ELR (cell line): ENCODE data around the gene TBX20.
"Not testable (repeated sequence)": the region's sequence is repeated elsewhere in the genome, so short reads cannot be mapped to it uniquely, and the experiment has no call there.

Experiments
- DNase-seq: peaks from one replicate; pipeline ENCODE4 v3.0.0-alpha.2; 2015; ENCODE audit warnings: low read depth

The TBX20 gene

DNA sequence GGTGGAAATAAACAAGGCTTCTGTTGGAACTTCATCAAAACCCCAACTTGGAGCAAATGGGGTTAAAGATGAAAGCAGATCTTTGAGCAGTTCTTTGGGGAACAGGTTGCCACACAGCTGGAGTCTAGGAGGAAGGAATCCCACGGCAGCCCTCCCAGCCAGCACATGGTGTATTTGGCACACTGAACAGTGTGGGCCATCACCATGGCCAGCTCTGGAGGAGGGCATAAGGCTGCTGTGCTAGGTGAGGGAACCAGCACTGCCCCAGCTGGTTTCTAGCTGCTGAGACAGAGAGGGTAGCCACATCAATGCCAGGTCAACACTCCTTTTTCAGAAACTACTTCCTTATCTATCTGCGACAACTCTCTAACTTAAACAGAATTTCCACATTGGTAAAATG lies 33.7 kb downstream of the TBX20 start:
- not testable (repeated sequence) for DNase-seq

DNA sequence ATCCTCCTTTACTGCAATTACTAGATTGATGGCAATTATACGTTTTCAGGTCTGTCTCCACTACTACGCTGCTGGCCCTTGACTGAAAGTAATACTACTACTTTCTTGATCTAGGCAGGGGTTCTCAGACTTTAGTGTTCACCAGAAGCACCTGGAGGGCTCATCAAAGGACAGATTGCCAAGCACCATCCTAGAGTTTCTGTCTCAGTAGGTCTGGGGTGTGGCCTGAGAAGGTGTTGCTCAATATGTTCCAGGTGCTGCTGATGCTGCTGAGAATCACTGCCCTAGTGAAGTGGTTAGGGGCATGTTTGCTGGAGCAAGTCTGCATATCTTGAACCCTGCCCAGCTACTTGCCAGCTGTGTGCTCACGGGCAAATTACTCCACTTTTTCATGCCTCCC lies 37.9 kb downstream of the TBX20 start:
- DNase-seq: not testable (repeated sequence)

DNA sequence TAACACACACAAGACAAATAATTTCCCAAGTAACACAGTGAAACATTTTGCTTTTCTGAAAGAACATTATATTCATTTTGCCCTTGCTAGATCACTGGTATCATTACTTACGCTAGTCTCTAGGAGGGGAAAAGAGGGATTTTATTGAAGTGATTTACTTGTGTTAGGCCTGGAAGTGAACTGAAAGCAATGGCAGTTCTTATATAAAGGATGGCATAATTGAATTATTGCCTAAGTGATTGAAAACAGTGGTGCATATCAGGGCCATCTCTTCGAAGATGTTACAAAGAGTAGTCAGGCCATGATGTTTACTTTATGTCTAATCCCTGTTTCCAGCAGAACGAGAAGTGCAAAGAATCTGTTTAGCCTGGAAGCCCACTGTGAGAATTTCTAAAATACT lies 38.8 kb downstream of the TBX20 start:
- not testable (repeated sequence) for DNase-seq

DNA sequence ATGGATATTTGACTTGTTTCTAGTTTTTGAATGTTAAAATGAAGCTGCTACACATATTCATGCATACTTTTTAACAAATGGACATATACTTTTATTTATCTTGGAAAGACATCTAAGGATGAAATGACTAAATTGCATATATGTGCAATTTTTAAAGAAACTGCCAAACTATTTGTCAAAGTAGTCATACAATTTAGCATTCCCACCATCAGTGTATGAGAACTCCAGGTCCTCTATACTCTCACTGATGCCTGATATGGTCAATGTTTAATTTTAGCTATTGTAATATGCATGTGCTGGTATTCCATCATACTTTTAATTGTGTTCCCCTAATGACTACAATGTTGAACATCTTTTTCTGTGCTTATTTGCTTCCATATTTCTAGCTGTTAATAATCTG lies 47.0 kb downstream of the TBX20 start:
- not testable (repeated sequence) for DNase-seq

DNA sequence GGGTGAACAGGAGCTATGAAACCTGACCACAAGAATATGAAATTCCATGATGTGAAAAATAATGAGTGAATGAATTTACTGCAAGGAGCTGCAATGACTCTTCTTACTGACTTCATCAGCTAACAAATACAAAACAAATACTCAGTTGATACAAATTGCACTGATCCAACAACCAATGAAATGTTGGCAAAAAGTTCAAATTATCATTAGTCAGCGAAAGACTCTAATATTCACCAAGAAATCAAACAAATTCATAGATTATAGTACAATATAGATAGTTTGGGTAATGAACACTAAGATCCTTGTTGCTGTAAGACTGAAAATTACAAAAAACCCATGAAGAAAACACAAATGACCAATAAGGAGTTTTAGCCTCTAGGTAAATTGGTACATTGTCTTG lies 49.0 kb downstream of the TBX20 start:
- not testable (repeated sequence) for DNase-seq

DNA sequence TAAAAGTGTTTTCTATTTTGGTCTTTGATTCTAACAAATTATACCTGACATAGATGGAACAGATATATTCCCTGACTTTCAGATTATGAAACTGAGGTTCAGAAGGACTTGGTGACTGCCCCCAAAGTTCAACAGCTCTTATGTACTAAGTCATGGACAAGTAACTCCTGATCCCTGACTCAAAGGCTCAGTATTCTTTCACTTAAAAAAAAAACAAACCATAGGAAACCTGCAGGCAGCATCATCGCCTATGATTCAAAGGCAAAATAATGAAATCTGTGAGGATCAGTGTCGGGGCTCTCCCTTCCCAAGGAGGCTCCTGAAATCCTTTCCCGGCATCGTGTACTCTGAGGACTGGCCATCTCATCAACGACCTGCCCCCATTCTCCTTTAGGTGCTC lies 49.9 kb downstream of the TBX20 start:
- DNase-seq: peak; percentile 34

DNA sequence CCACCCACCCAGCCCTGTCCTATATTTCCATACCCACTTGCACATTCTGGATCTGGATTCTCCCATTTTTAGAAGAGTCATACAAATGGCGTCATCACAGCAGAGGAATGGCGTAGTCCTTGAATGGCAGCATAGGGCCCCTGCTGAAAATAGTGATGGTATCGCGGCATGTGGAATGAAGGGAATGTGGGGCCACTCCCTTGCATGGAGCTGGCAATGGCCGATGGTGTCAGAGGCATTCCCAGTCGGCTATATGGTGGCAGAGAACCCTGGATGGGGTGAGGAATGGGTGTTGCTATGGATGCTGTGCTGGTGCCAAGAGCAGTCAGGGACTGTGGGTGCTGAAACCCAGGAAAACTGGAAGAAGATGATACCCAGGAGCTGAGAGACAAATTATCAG lies 51.5 kb downstream of the TBX20 start:
- not testable (repeated sequence) for DNase-seq

DNA sequence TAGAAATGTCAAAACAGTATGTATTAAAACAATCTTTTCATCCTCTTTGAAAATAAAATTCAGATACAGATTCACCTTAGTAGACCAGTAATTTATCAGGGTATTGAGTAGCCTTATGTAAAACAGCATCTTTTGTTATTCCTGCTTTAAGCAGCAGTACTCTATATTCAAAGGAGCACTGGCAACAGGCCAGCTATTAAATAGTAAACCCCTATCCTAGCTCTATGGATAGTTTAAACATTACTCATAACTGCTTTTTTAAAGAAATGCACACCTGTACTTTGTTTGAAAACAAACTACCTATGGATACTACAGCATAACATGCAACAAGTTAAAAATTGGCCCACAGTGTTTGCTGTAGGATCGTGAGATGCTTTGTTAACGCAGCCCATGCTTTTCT lies 53.7 kb downstream of the TBX20 start:
- DNase-seq: not testable (repeated sequence)

DNA sequence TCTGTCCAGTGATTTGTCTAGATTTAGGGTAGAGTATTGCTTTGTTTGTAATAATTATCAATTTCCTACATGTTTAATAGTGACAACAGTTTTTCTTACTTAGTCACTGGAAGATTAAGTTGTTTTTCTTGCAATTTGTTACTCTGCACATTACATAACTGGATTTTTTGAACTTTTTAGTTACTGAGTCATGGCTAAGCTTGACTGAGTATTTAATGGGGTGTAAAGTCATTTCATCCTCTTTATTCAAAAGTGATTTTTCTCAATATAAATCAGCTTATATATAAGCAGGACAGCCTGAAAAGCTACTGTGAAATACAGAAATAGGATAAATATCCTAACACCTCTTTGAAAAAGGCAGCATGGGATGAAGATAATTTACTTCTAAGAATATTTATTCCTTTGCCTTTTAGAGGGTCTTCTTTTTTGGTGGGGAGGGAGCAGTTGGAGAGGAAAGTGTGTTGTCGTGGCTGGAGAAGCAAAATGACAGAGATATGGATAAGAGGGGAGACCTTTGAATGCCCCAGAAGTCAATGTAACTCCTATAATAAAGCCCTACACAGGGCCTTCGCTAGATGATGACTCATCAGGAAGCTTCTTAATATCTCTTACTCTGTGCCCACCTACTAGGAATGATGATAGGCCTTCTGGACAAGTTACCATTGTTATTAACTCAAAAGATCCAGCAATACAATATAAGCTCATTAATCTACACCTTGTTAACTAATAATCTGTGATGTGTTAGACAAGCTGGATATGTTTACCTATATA lies 55.3 kb downstream of the TBX20 start:
- peak; percentile 63 for DNase-seq

DNA sequence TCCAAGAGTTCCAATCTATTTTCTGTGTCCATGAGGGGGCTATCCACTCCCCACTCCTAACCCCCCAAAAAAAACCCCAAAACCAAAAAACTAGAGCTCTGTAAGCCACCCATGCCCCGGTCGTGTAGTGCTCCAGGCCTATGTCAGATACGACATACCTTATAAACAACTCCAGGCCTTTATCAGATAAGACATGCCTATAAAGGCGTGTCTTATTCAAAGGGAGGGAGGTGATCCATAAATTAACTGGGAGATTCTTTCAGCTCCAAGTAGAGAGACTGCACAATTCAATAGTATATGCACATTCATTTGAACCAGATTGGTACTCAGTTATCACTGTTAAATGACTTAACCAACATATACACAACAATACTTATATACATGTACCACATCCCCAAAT lies 62.3 kb downstream of the TBX20 start:
- DNase-seq: not testable (repeated sequence)

DNA sequence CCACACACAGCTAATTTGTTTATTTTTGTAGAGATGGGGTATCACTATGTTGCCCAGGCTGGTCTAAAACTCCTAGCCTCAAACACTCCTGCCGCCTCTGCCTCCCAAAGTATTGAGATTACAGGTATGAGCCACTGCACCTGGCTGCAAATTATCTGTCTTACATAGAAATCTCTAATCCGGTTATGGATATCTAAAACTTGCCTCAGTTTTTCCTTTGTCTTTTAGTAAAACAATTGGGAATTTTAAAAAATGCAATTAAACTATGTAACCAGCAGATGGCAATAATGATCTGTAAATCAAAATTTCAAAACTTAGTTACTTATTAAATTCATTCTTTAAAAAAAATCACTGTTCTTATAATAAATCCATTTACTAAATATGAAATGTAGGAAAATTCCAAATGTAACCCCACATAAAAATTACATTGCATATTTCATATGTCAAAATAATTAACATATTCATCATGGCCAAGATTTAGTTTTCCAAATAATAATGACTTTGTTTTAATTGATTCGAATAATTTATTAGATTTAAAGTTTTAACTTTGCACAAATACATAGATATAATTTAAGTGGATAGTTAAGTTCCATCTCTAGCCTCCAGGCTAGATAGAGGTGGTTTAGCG lies 63.6 kb downstream of the TBX20 start:
- DNase-seq: not testable (repeated sequence)

DNA sequence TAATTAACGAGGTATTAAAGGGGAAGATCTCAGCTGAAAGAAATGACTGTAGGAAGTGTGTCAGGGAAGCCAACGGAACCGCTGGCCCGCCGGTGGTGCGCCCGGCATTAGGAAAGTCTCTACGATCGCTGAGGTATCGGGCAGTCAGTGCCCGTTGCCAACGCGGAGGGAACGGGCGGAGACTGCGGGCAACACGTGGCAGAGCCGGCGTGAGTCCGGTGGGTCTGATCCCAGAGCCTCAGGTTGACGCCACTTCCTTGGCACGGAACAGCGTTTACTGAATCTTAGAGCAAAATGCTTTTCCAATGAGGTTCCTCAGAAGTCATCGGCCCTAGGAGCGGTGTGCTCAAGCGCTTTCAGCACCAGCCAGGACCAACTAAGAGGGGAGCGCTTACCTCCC lies 67.1 kb downstream of the TBX20 start:
- peak; percentile 68 for DNase-seq

DNA sequence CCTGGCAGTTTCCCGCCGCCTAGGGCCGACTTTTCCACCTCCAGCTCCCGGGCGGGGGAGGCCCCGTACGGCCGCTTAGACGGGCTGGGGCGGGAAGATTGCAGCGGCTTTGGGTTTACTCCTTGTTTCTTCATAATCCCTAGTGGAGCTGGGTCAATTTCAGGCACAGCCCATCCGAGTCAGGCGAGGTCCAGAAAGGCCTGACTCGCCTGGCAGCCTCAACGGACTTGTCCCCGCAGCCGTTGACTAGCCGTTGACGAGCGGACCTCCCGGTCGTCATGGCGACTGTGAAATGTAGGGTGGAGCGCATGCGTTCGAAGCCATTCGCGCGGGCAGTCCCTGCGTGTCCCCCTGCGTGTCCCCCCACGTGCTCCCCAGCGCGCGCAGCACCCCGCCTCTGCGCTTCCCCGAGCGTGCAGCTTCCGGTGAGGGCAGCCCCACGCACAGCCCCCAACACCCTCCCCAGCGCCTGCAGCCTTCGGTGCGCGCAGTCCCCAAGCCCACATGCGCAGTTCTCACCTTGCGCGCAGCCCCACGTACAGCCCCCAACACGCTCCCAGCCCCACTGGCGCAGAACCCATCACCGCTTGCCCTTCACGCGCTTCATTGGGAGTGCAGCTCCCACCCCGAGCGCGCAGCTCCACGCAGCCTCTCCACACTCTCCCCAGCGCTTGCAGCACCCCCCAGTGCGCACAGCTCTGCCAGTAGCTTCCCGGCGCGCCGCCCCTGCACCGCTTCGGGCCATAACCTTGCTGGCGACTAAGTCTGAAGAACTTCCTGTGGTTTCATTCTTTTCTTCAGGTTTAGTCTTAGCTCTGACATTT lies 67.8 kb downstream of the TBX20 start:
- DNase-seq: peak; percentile 82

DNA sequence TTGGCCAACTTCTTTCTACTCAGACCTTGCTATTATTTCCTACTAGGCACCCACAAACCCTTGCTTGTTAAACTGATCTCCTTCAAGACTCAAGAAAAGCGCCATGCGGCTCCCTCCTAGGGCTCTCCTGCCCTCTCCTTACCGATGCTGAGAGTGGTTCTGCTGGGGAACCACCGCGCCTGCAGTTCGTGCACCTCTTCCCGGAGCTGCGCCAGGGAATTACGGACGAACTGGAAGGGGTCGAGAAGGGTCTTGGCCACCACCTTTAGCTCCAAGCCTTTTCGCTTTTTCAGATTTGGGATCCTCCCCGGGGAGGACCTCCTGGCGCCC lies 68.4 kb downstream of the TBX20 start:
- DNase-seq: not testable (repeated sequence)

DNA sequence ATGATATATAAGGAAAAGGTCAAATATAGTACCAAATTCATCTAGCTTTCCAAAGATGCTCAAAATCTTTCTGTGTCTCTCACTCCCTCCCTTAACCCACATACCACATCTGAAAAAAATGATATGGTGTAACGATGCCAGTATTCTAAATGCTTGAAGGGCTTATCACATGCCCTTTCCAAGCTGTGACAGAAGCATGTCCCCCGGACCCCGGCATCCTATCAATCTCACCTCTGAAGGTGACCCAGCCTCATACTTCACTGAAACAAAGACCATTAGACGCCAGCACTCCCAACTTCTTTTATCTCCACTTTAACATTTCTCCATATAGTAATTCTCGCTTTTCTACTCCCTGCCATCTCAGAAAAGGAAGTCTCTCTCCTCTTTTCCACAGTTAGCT lies 68.9 kb downstream of the TBX20 start:
- DNase-seq: peak; percentile 5

DNA sequence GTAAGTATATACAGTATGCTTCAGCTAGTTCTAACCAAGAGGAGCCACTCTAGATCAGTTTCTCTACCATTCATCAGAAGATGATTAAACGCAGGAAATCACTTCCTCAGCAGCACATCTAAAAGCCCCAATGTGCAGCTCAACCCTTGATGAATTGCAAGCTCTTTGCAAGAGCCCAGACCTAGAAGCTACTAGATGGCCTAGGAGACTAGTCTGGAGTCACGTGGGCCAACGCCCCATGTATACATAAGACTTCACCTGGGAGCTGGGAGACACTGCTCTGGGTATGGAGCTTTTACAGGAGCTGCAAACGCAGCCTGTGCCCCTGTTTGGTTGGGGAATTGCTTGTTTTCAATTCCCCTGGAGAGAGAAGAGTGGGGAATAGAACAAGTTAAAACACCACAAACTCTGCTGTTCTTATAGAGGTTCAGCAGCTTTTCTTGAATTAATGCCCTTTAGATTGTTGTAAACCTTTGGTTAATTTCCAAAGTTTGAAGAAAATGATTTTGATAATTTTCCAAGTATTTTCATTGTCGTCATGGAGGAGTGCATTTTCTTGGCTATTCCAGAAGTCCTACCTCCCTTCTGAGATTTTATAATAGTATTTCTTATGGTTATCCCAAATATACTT lies 69.9 kb downstream of the TBX20 start:
- DNase-seq: peak; percentile 29

DNA sequence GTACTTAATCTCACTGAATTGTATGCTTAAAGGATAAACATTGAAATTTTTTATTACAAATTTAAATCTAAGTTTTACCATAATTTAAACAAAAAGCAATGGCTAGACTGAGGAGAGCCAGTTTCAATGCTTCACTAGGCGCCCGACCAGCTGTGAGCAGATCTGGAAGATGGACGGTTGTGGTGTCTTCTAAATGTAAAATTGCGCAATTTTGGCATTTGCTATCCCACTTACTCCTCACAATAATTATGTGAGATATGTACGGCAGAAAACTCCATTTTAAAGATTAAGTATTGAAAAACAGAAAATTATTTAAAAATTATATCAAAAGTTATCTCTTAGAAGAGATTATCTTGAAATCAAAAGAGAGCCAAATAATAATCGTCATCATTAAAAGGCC lies 73.2 kb downstream of the TBX20 start:
- DNase-seq: not testable (repeated sequence)

DNA sequence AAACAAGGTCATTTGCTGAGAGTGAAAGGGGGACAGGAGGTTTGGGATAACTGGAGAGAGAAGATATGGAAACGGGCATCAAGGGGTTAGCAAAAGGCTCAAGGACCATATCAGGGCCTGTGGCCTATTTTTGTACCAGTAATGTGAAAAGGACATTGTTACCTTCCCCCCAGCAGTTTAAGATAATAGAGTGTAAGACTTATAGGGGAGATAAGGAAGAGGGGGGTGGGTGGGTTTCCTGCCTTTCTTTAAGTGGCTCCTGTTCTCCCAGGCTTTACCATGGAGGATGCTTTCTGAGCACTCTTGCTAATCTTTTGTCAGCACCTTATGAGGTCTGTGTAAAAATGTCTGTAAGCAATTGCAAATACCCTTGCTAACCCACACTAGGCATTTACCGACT lies 80.7 kb downstream of the TBX20 start:
- not testable (repeated sequence) for DNase-seq

DNA sequence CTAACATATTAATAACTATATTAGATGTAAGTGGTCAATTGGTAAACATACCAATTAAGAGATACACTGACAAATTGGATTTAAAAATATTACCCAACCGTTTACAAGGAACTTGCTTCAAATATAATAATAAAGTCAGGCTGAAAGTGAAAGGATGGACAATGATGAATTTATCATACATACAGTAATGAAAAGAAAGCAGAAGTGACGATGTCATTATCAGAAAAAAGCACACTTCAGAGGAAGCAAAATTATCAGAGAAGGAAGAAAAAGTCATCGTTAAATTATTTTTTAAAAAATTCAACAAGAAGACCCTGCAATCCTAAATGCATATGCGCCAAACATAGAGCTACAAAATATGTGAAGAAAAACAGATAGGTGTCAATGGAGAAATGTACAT lies 81.8 kb downstream of the TBX20 start:
- not testable (repeated sequence) for DNase-seq

DNA sequence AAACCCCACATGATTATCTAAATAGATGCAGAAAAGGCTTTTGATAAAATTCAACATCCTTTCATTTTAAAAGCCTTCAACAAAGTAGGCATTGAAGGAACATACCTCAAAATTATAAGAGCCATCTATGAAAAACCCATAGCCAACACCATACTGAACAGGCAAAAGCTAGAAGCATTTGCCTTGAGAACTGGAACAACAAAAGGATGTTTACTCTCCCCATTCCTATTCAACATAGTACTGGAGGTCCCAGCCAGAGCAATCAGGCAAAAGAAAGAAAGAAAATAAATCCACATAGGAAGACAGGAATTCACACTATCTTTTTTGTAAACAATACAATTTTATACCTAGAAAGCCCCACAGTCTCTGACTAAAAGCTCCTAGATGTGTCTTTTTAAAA lies 86.2 kb downstream of the TBX20 start:
- DNase-seq: peak; percentile 25

DNA sequence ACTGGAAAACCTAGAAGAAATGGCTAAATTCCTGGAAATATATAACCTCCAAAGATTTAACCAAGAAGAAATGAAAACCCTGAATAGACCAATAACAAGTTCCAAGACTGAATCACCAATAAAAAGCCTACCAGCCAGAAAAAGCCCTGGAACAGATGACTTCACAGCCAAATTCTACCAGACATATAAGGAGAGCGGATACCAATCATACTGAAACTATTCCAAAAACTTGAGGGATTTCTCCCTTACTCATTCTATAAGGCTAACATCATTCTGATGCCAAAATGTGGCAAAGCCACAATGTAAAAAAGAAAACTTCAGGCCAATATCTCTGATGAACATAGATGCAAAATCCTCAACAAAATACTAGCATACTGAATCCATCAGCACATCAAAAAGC lies 86.7 kb downstream of the TBX20 start:
- not testable (repeated sequence) for DNase-seq

DNA sequence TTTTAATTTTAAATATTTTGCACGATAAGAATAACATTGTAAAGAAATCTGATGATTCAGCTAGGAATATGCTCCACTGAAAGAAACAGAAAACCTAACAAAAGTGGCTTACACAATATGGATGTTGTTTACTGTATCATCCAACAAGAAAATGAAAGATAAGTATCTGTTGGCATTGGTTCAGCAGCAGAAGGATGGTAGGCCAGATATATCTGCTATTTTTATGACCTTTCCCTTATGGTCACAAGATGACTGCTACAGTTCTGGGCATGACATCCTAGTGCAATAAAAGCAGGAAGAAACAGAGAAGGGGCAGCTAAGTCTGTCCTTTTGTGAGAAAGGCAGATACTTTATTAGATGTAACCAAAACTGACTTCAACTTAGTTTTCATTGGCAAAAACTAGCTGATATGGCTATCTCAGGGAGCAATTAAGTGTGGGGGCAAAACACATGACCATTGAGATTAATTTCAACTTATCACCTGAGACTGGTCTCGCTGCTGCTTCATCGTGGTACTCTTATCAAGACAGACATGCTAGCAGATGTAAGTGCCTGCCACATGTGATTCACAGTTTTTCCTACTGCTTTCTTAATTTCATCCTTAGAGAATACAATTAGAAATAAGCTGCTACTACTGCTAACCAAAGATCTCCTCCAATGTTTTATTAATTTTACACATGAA lies 92.7 kb downstream of the TBX20 start:
- peak; percentile 1 for DNase-seq
